Mesodermal cell (in vitro differentiated cells): ENCODE measurements around the gene MED13L.

Experiments
- H3K27ac ChIP-seq: 2 replicates; pipeline ENCODE4 v1.7.0; 2013; ENCODE audit warnings: mild to moderate bottlenecking, low read depth, low read length, moderate library complexity; ENCODE audit not compliant: severe bottlenecking
- H3K36me3 ChIP-seq: 2 replicates; pipeline ENCODE4 v1.7.1; 2013; ENCODE audit warnings: mild to moderate bottlenecking, low read length, moderate library complexity; ENCODE audit not compliant: control insufficient read depth, insufficient read depth
- H3K4me1 ChIP-seq: one replicate; pipeline ENCODE4 v1.7.1; 2013; ENCODE audit warnings: mild to moderate bottlenecking, low read length; ENCODE audit not compliant: insufficient read depth, control insufficient read depth, poor library complexity, severe bottlenecking
- H3K4me3 ChIP-seq: 2 replicates; pipeline ENCODE4 v1.7.0; 2013; ENCODE audit warnings: low read length, control low read depth, mild to moderate bottlenecking; ENCODE audit not compliant: insufficient read depth, poor library complexity, severe bottlenecking; ENCODE audit errors: extremely low read depth
- H3K9me3 ChIP-seq: 2 replicates; pipeline ENCODE4 v1.7.1; 2013; ENCODE audit warnings: mild to moderate bottlenecking, low read length, moderate library complexity; ENCODE audit not compliant: control insufficient read depth
- WGBS, 2 experiments: methylation state at CpG; one replicate each; pipeline ENCODE4 v1.1.5; 2013; ENCODE audit warnings: missing lambda C conversion rate in 2 of 2; ENCODE audit not compliant: insufficient coverage in 2 of 2; 5-methylcytosine and 5-hydroxymethylcytosine counted together

MED13L gene

DNA sequence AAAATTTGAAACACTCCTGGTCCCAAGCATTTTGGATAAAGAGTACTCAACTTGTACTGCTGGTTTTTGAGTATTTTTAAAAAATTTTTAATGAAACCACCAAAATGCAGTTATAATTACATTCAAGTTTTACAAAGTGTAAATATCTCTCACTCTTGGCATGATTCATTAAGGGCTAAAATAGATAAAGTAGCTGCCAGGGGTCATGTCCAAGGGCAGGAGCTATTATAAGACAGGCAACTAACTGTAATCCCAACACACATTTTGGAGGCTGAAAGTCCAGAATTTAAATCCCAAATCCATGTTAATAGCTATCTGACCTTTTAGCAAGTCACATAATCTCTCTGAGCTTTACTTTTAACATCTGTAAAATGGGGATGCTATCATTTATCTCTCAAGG lies 207.6 kb downstream of the MED13L start:
- no peak overlapping the region for H3K4me3 ChIP-seq
- H3K9me3 ChIP-seq: no peaks in the 10 kb centered on the region
- H3K27ac ChIP-seq: no peak overlapping the region
- no peaks in the 10 kb centered on the region for H3K36me3 ChIP-seq
- H3K4me1 ChIP-seq: no peaks in the 10 kb centered on the region

DNA sequence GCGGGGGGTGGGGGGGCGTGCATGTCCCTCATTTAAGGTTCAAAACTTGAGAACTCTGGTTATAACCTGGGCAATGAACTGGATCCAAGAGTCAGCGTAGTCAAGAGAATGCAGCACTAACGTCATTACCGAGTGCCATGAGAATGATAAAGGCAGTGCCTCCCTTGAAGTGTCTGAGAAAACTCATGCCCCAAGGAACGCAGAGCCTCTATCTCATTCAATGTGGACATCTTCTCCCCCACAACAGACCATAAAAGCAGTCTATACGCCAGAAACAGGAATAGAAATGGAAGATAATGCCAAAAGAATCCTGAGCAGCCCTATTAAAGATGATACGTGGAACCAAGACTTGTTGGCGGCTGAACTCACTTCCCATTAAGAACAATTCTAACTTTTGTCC lies 208.6 kb downstream of the MED13L start:
- no peaks in the 10 kb centered on the region for H3K4me1 ChIP-seq
- 89 to 92% methylated on average over 6 of the region's 9 CpGs for WGBS, 2 experiments
- H3K9me3 ChIP-seq: no peaks in the 10 kb centered on the region
- no peak overlapping the region for H3K4me3 ChIP-seq
- no peaks in the 10 kb centered on the region for H3K36me3 ChIP-seq
- H3K27ac ChIP-seq: no peak overlapping the region

DNA sequence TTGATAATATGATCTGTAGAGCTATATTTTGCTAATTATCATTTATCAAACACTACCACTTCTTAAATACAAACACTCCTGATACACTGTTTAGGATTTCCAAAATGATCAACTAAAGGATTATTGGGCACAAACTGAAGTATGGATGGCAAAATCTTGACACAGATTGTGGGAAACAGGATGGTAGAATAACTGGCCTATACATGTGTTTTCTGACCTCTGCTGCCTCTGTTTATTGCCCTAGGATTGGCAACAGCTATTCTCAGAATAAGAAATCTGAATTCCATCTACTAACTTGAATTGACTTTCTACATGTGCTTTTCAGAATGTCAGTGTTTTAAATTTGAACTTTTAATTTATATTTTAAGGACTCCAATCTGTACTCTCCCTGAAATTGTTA lies 209.1 kb downstream of the MED13L start:
- no peaks in the 10 kb centered on the region for H3K4me1 ChIP-seq
- H3K9me3 ChIP-seq: no peaks in the 10 kb centered on the region
- H3K36me3 ChIP-seq: no peaks in the 10 kb centered on the region
- H3K27ac ChIP-seq: peak overlapping the region; percentile 38
- no peak overlapping the region for H3K4me3 ChIP-seq

DNA sequence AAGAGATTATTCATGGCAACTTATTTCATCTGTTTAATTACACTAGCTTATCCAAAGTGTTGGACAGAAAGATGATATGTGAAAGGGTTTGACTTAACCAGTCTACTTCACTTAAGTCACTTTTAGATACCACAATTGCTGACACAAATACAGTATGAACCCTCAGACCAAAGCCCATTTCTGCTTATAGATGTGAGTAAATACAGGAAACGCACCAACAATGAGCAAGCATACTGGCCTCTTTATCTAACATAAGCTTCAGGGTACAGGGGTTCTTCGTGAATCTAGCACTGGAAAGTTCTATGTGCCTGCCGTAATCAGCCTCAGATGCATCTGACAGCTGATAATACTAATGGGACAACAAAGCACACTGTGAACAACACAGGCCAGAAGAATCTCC lies 209.6 kb downstream of the MED13L start:
- Histone ChIP-seq H3K36me3 (no peaks in the 10 kb centered on the region), H3K9me3 (no peaks in the 10 kb centered on the region), H3K4me3 (no peak overlapping the region), H3K4me1 (no peaks in the 10 kb centered on the region), H3K27ac (peak overlapping the region; percentile 38)
- WGBS, 2 experiments: 67 to 90% methylated on average over 2 to 3 of the region's 3 CpGs

DNA sequence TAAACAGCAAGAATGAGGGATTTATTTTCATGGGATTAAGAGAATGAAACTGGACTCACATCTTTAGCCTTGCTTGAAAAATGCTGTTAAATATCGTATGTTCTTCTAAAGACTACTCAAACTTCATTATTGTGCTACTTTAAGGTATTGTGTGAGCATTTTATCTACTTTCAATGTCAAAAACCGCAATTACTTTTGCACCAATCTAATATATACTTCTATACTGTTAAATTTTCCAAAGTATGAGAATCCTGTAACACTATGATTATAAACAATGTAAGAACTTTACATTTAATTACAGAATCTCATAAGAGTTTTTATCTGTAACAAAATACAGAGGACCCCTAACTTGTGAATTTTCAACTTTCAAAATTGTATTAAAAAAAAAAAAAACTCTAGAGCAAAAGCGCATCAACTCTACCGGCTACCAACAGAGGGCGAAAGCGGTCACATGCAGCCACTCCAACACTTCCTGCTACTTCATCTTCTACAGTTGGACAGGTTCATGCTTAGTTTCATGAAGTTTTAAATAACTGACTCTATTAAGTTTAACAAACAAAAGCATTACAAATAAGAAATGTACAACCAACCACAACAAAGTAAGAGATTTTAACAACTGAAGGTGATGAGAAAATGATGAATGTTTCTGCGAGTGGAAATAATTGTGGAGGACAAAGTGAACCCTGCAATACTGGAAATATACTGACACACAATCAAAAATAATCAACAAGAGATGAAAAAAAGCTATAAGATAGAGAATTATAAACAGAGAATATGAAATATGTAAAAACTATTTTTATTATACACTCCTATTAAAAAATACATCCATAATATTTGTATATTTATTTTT lies 210.9 kb downstream of the MED13L start:
- Histone ChIP-seq H3K4me3 (no peak overlapping the region), H3K36me3 (no peaks in the 10 kb centered on the region), H3K9me3 (no peaks in the 10 kb centered on the region), H3K4me1 (no peaks in the 10 kb centered on the region), H3K27ac (no peak overlapping the region)
- 19% methylated on average over 4 of the region's 7 CpGs; no CpG with 5 or more reads in 1 of the 2 experiments for whole genome bisulfite sequencing, 2 experiments

DNA sequence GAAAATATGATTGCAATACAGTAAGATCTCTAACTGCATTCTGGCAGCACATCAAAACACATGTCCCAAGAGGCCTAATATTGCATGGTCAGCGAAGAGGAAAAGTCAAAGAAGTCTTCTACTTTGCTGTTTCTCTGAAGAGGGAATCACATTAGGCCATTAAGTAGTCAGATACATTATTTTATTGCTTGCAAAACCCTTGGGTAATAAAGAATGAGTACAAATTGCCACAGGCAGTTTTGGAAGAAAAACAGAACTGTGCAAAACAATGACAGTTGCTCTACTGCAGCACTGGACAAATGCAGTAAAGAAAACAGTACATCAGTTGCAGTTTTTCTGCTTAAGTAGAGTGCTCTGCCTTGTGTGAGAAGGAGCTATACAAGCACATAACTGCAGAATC lies 211.9 kb downstream of the MED13L start:
- Histone ChIP-seq H3K4me3 (no peak overlapping the region), H3K27ac (peak overlapping the region; percentile 6), H3K36me3 (no peaks in the 10 kb centered on the region), H3K9me3 (no peaks in the 10 kb centered on the region), H3K4me1 (no peaks in the 10 kb centered on the region)
- WGBS, 2 experiments: no CpG with 5 or more reads among the region's 1 CpG

DNA sequence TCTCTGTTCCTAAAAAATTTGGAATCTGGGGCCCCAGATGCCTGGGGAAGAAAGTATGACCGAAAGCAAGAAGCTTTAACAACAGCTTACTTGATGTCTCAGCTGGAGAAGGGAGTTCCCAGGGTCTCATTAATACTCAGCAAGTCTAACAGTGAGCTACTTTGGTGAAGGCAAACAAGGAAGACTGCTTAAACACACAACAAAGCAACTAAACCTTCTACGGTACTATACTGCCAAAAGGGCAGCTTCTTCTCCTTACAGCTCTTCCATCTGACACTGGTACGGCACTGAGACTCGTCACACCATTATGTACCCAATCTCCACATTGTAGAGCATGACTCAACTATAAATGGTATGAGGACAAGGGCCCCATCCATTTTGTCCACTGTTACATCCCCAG lies 213.0 kb downstream of the MED13L start:
- H3K4me3 ChIP-seq: no peak overlapping the region
- H3K4me1 ChIP-seq: no peaks in the 10 kb centered on the region
- no peaks in the 10 kb centered on the region for H3K9me3 ChIP-seq
- no peaks in the 10 kb centered on the region for H3K36me3 ChIP-seq
- 100% methylated on average over 1 of the region's 4 CpGs; no CpG with 5 or more reads in 1 of the 2 experiments for WGBS, 2 experiments
- H3K27ac ChIP-seq: no peak overlapping the region

DNA sequence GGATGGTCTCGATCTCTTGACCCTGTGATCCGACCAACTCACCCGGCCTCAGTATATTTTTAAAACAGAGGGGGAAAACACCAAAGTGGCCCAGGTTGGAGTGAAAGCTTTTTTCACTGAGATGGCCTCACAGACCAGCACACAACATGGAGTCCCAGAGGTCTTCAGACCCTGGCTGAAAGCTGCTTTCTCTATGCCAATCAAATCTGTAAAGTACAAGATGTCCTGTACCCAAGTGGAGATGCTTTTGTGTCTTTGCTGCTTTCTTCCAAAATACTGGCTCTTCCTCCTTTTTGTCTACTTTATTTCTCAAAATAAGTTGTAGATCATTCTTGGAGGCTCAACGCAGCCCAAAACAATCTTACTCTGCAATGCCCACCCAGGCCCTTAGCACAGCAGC lies 214.8 kb downstream of the MED13L start:
- no peaks in the 10 kb centered on the region for H3K36me3 ChIP-seq
- no peaks in the 10 kb centered on the region for H3K9me3 ChIP-seq
- H3K4me3 ChIP-seq: no peak overlapping the region
- WGBS, 2 experiments: 100% methylated on average over 2 to 3 of the region's 4 CpGs
- H3K27ac ChIP-seq: no peak overlapping the region
- H3K4me1 ChIP-seq: no peaks in the 10 kb centered on the region

DNA sequence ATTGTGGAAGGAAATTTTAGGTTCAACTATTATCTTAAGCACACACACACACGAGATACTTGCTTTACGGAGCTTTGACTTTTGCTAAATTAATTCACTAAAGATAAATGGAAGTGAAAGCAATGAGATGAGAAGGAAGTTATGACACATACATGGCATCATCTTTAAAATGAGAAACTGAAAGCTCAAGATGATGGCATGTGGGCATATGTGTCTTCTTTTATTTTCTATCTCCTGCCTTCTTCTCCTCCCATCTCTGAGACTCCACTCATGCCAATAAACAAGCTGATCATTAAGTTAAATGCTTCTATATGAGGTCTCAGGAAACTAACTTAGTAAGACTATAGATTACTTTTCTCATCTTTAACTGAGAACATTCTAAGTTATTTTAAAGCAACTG lies 216.7 kb downstream of the MED13L start:
- no peaks in the 10 kb centered on the region for H3K4me1 ChIP-seq
- WGBS, 2 experiments: no CpG with 5 or more reads among the region's 2 CpGs
- H3K36me3 ChIP-seq: no peaks in the 10 kb centered on the region
- no peaks in the 10 kb centered on the region for H3K9me3 ChIP-seq
- no peak overlapping the region for H3K4me3 ChIP-seq
- no peak overlapping the region for H3K27ac ChIP-seq

DNA sequence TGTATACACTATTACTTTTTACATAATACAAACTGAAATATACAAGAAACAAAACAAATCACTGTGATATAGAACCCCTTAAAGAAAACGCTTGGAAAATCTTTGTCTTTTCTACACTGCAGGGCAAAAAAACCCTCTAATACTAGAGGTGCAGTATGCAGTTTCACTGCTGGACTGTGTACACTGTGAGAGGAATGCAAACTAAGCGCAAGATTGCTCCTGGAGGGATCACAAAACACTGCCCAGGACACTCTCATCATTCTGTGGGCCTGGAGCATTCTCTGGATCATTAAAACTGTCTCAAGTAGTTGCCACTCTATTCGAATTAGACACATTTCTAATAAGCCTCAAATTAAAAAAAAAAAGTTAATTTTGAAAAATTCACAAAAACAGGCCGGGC lies 217.6 kb downstream of the MED13L start:
- H3K9me3 ChIP-seq: no peaks in the 10 kb centered on the region
- H3K27ac ChIP-seq: no peak overlapping the region
- no peak overlapping the region for H3K4me3 ChIP-seq
- no peaks in the 10 kb centered on the region for H3K36me3 ChIP-seq
- 92% methylated on average over 1 of the region's 4 CpGs; no CpG with 5 or more reads in 1 of the 2 experiments for WGBS, 2 experiments
- no peaks in the 10 kb centered on the region for H3K4me1 ChIP-seq

DNA sequence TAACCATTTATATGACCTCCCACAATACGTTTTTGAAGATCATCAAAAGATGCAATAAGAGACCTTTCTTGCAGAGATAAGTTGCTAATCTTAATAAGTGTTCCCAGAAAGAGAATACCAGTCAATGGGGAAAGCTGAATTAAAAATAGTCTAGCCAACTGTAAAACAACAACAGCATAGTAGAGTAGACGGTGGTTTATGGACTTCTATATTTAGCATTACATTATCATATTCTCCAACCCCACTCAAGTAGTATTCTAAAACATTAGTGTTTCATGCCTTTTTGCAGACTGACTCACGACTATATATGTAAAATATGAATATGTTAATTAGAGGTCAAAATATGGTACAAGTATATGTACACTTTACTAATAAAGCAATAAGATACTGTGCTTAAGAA lies 218.9 kb downstream of the MED13L start:
- no CpG with 5 or more reads among the region's 3 CpGs for WGBS, 2 experiments
- H3K36me3 ChIP-seq: no peaks in the 10 kb centered on the region
- H3K4me1 ChIP-seq: peaks cover 5% of the 10 kb centered on the region
- no peaks in the 10 kb centered on the region for H3K9me3 ChIP-seq
- H3K4me3 ChIP-seq: no peak overlapping the region
- no peak overlapping the region for H3K27ac ChIP-seq
